HG03575 (cell line): Measurements from ENCODE around the gene DDX5.
"Not testable (repeated sequence)": the region's sequence is repeated elsewhere in the genome, so short reads cannot be mapped to it uniquely, and the experiment has no call there.

Source experiments
- ATAC-seq: cut with Tn5 transposase; IDR thresholded peaks from one replicate; pipeline ENCODE4 v1.9.1; 2021; ENCODE audit not compliant: unreplicated experiment, insufficient number of reproducible peaks, low FRiP score; ENCODE audit errors: extremely low read depth

Gene DDX5

GRCh38 chr17:64459818-64460217, 46.3 kb downstream of the DDX5 start:
- not testable (repeated sequence) for ATAC-seq

DNA sequence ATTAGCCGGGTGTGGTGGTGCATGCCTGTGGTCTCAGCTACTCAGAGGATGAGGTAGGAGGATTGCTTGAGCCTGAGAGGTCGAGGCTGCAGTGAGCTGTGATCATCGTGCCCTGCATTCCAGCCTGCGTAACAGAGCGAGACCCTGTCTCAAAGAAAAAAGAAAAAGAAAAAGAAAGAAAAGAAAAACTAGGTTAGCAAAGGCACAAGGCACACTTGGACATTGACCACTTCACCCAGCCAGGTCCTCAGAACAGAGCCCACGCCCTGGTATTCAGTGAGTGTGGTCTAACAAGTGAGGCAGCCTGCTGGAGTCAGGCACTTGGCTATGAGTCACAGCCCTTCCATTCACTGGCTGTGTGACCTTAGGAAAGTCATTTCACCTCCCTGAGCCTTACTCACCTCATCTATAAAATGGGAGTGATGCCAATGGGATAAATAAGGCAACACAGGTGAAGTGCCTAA, 46.8 kb downstream of the DDX5 start:
- no peak for ATAC-seq

DNA sequence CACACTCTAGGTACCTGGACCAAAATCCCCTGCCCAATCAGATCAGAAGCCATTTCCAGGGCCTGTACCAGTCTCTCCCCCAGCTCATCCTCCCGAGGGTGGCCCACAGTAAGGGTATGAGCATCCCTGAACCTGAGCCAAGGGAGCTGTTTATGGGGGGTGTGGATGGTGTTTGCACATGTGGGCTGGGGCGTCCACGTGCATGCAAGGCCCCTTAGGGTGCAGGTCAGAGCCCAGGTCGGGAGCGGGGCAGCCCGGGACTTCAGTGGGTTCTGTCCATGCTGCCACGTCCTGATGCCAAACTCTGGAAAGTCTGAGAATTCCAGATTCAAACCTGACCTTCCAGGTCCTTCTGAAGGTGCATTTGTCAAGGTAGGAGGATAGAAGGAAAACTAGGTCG, 47.3 kb downstream of the DDX5 start:
- no peak for ATAC-seq

GRCh38 chr17:64457156-64457555, 48.9 kb downstream of the DDX5 start:
- ATAC-seq, result no peak

DNA sequence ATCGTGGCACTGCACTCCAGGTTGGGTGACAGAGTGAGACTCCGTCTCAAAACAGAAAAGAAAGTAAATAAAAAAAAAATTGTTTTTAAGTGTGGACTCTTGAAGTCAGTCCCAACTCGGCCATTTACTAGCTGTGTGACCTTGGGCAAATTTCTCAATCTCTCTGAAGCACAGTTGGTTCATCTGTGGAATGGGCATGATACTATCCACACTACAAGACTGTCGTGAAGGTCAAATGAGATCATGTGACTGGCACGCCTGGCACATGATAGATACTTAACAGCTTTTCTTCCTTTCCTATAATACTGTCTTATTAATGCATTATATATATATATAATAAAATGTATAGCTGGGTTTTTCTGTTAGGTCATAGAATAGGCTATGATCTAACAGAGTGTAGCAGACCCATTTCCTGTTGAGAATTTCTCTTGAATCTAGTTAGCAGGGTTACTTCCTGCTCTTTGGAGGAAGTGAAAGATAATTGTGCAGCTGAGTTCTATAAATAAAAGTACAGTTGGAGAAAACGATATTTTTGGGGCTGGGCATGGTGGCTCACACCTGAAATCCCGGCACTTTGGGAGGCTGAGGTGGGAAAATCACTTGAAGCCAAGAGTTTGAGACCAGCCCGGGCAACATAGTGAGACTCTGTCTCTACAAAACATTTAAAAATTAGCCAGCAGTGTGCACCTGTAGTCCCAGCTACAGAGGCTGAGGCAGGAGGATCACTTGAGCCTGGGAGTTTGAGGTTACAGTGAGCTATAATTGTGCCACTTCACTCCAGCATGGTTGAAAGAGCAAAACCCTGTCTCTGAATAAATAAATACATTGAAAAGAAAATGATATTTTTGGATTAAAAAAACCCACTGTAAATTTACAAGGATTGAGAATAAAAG, 49.9 kb downstream of the DDX5 start:
- ATAC-seq, result no peak

DNA sequence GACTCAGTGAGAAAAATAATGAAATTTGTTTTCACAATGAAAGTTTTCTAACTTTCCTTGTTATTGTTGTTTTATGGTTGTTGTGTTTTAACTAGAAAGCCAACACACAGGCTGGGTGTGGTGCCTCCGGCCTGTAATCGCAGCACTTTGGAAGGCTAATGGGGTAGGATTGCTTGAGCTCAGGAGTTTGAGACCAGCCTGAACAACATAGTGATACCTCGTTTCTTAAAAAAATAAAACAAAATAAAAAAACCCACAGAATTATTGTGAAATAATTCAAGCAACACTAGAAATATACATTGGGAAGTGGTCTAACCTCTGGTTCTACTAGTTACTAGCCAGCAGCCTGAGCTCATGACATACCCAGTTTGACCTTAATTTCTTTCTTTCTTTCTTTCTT, 56.5 kb downstream of the DDX5 start:
- no peak for ATAC-seq

GRCh38 chr17:64448665-64449512, 57.2 kb downstream of the DDX5 start, which contains the start of gene MILR1:
Gene MILR1 (plus strand): TSS chr17:64449115. CDS start chr17:64449169, 54 bp downstream.
- ATAC-seq, result no peak
